ENCODE data around the gene NAA80.

NAA80 gene

DNA sequence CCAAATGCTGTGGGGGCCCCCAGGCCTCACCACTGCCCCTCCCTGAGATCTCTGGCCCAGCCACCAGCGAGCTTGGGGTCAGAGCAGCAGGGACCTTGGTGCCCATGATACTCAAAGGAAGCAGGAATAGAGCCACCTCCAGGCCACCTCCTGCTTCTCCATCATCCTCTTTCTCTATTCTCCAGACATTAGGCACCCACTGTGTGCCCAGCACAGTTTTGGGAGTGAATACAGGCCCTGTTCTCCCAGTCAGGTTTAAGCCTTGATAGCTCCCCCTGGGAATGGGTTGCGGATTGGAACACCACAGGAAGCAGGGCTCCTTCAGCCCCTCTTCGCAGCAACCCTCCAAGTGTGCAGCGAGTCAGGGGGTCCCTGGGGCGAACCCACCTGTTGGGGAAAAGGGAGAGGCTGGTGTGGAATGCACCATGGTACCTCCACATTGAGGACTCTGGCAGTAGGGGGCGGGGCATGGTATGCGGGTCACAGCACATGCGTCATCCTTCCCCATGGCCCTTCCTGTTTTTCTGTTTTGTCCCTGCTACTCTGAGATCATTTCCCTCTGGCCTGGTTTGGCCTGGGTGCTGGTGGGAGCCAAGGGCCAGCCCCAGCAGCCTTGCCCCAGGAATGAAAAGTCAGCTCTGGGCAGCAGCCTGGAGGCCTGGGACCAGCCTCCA is 44.5 kb downstream of the NAA80 start:
- no peak for DNase-seq

DNA sequence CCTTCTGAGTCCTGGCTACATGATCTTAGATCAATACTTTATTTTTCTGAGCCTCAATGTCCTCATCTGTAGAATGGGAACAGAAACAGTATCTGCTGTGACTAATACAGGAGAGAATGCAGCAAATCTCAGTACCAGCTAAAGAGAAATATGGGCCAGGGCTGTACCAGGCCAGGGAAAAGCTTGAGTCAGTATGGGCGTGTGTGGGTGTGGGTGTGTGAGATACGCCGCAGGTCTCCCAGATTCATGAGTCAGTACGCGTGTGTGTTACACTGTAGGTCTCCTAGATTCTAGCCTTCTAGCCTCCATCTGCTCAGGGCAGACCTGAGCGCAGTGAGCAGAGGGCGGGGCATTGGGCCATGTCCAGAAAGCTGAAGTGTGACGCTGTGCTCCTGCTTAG is 48.0 kb downstream of the NAA80 start:
- no peak for DNase-seq

GRCh38 chr3:50250514-50250913 is 48.7 kb downstream of the NAA80 start:
- DNase-seq, result no peak

- no peak for DNase-seq
Measured at GRCh38 chr3:50249457-50249856, 49.7 kb downstream of the NAA80 start.

- DNase-seq, result no peak
Measured at GRCh38 chr3:50248387-50248786, 50.8 kb downstream of the NAA80 start.

GRCh38 chr3:50246517-50246954 is 52.7 kb downstream of the NAA80 start:
- peak; percentile 85 for DNase-seq
